Uterus (tissue), 2 donors: ENCODE measurements around the gene SLC8A1.

Experiments
- CTCF ChIP-seq, 4 experiments: fragments of 200-600 bp in 2 of 4; fragments of 450-650 bp in 2 of 4; sonication (generic) in 2 of 4; IDR thresholded peaks; one replicate each; pipeline ENCODE4 v1.5.1; 2016 to 2019; ENCODE audit warnings: antibody characterized with exemption in 4 of 4, mild to moderate bottlenecking in 2 of 4, moderate library complexity in 1 of 4
- POLR2A ChIP-seq, 2 donors: fragments of 450-650 bp; IDR thresholded peaks; one replicate each; pipeline ENCODE4 v1.6.1; 2016; ENCODE audit warnings: antibody characterized with exemption in 2 of 2, mild to moderate bottlenecking in 1 of 2, moderate library complexity in 1 of 2

- TF ChIP-seq CTCF (IDR thresholded peaks at IDR 0.05) (no peak), POLR2A (IDR thresholded peaks at IDR 0.05) (no peak)
Measured at GRCh38 chr2:40268566-40268965, 183.3 kb downstream of the SLC8A1 start.
